Amniotic epithelial cell (primary cell): ENCODE data around the gene RBM38.
"Not testable (repeated sequence)": the region's sequence is repeated elsewhere in the genome, so short reads cannot be mapped to it uniquely, and the experiment has no call there.

Source experiments
- DNase-seq: peaks from one replicate; pipeline ENCODE4 v3.0.0-alpha.2; 2010; ENCODE audit warnings: low read depth

RBM38 gene

GRCh38 chr20:57419479-57419878, 28.3 kb downstream of the RBM38 start:
- not testable (repeated sequence) for DNase-seq

- no peak for DNase-seq
Measured at GRCh38 chr20:57420571-57421252, 29.5 kb downstream of the RBM38 start.

DNA sequence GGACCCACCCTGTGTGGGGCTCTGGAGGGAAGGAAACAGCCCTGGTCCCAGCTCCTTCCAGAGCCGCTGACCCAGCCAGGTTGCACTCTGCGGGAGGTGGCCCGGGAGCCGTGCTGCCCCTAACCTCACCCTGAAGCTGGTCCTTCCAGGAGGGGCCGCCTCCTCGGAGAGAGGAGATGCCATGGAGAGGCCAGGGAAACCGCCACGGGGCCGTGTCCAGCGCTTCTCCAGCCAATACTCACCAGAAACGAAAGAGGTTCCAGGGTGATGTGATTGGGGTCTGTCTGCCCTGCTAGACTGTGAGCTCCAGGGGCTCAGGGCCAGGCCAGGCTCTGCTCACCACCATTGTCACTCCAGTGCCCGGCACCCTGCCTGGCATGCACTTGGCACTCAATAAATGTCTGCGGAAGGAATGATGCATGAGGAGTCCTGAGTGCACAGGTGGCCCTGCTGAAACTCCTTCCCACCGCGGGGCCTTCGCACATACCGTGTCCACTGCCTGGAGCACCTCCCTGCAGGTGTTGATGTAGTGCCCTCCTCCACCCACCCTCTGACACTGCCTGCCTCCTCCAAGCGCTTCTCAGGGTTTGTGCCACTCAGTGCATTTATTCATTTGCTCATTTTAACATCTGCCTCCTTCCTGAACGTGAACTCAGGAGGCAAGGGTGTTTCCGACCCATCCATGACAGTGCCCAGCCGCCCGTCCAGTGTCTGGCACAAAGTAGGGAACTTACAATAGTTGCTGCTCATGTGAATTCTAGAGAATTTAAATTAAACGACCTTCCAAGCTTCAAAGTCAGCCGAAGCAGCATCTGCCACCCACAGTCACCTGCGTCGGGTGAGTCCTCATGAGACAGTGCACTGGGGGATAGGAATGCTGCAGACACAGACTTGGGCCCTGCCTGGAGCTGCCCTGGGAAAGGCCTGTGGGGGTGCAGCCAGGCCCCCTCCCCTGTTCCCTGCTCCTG, 30.3 kb downstream of the RBM38 start:
- no peak for DNase-seq

GRCh38 chr20:57422254-57422653, 31.1 kb downstream of the RBM38 start:
- no peak for DNase-seq

- no peak for DNase-seq
Measured at GRCh38 chr20:57425150-57426013, 34.2 kb downstream of the RBM38 start.

DNA sequence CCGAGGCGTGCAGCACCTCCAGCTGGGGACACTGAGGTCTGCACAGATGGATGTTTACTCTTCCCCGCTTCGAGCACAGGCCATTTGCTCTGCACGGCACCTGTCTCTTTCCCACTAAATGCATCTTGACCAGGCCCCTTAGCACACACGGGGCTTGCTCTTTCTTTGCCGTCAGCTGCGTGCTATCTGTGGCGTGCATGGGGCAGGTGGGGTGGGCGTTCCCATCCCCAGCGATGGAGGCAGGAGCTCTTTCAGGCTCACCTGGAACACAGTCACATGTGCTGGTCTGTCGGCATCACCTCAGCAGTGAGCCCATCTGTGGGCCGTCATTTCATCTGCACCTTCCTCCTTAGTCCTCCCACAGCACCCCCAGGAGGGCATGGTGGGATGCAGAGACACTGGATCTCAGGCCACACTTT, 35.1 kb downstream of the RBM38 start:
- DNase-seq: no peak

DNA sequence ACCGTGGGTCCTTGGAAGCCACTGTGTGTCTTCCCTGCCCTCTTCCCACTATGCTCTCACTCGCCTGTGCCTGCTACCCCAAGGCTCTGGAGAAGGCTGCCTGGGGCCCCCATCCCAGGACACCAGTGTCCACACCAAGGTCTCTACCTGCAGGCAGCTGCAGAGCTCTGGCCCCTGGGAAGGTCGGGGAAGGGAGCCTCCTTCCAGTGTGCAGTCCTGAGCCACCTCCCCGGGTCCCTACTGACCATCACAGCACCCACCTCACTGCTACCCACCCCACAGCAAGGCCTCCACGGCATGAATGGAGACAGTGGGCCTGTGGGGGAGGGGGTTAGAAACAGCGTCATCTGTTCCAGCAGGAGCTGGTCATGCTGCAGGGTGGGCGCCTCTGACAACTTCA, 35.6 kb downstream of the RBM38 start:
- DNase-seq: no peak

DNA sequence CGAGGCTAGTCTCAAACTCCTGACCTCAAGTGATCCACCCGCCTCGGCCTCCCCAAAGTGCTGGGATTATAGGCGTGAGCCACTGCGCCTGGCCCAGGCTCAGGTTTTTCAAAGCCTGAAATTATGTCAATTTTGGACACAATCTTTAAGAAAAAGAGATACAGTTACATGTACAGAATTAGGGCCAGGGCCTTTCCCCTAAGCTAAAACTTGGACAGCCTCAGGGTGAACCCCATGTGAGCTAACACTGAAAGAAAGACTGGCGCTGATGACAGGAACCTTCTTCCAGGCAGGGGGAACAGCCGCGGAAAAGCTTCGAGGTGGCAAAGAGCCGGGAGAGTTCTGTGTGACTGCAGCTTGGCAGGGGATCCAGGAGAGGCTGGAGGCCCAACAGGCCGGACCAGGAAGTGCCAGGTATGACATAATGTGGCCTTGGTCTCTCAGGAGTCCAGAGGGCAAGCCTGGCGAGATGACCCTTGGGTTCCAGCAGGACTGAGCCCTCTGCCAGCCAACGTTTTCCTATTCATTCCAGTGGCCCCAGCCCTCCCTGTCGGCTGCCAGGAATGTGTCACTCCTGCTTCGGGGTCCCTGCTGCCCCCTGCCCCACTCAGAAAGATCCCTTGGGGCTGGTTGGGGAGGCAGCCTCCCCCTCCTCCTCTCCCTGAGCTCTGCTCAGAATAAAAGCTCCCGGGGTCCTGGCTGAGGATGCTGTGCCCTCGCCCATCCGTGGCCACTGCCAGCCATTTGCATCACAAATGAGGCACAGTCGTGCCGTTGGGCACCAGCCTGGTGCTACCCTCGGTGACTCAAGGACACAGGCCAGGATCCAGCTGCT, 37.3 kb downstream of the RBM38 start:
- DNase-seq: no peak

DNA sequence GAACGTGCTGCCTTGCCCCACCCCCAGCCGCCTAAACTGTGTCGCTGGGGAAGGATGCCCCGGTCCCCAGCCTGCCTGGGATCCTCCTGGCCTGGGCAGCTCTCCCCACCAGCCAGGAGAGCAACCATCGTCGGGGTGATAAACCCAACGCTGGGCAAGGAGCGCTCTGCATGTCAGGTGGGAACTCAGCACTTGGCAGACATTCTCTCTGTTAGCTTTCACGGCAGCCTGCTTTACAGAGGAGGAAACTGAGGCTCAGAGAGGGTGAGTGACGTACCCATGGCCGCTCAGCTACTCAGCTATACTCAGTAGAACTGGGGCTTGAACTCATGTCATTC, 37.9 kb downstream of the RBM38 start:
- no peak for DNase-seq

DNA sequence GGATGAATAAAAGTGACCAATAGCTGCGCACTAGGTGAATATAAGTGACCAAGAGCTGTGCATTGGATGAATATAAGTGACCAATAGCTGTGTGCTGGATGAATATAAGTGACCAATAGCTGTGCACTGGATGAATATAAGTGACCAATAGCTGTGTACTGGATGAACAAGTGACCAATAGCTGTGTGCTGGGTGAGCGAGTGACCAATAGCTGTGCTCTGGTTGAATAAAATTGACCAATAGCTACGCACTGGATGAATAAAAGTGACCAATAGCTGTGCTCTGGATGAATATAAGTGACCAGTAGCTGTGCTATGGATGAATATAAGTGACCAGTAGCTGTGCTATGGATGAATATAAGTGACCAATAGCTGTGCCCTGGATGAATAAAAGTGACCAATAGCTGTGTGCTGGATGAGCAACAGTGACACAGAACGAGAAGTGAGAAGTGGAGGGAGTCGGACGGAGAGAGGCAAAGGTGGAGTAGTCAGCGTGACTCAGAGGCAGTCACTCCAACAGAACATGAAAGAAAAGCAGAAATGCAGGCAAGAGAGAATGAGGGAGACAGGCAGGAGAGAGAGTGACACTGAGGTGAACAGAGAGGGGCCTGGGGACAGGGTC, 38.5 kb downstream of the RBM38 start:
- peak; percentile 19 for DNase-seq

GRCh38 chr20:57430201-57430596, 39.0 kb downstream of the RBM38 start:
- peak; percentile 22 for DNase-seq

- no peak for DNase-seq
Measured at GRCh38 chr20:57431539-57431835, 40.3 kb downstream of the RBM38 start.

GRCh38 chr20:57432480-57432861, 41.3 kb downstream of the RBM38 start:
- DNase-seq: no peak

DNA sequence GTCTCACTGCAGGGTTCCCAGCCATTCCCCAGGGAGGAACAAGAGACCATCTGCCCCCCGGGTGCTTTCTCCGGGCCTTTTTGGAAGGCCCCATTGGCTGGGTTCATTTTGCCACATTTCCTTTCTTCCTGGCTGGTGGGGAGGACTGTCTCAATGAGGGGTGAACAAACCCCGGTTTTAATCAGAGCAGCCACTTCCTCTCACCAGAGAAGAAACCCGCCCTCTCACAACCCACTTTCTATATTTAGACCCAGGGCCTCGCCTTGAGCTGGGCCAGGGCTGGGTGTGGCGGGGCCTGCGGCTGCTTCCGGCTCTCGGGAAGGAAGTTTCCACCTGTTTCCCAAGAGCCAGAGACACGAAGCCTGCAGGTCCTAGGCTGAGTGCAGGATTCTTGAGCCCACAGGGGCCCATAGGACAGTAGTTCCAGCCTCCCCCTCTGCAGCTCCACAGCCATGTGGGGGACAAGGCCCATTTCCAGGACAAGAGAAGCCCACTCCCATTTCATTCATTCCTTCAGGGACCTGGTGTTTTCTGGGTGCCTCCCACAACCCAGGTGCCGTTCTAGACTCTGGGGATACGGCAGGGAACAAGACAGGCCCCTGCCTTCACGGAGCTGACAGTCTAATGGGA, 41.8 kb downstream of the RBM38 start:
- no peak for DNase-seq

GRCh38 chr20:57433657-57434389, 42.6 kb downstream of the RBM38 start:
- DNase-seq: no peak

DNA sequence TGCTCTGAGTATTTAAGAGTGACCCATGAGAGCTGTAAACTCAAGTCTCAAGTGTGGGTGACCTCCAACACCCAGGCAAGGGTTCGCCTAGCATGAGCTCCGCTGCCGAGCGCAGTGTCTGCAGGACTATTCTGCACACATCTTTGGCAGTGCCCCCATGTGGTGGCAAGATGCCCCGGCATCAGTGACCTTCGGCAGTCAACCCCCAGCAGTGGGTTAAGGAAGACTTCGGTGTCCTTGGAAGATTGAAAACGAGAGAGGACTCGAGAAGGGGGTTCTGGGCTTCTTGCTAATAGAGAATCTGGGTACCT, 43.1 kb downstream of the RBM38 start:
- no peak for DNase-seq

DNA sequence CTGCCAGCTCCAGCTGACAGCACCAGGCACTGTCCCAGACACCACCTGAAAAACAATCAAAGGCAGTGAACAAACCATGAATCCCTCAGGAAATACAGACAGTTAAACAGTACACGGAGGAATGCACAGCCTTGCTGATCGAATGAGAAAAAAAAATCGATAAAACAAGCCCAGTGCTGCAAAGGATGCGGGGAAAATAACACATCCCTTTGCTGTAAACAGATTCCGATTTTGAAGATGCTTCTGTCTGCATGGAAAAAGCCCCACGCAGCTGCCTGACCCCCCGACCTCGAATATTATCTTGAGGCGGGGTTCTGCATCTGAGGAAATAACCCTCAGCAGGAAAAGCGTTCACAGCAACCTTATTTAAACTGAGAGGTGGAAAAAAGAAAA, 43.9 kb downstream of the RBM38 start:
- DNase-seq: no peak

DNA sequence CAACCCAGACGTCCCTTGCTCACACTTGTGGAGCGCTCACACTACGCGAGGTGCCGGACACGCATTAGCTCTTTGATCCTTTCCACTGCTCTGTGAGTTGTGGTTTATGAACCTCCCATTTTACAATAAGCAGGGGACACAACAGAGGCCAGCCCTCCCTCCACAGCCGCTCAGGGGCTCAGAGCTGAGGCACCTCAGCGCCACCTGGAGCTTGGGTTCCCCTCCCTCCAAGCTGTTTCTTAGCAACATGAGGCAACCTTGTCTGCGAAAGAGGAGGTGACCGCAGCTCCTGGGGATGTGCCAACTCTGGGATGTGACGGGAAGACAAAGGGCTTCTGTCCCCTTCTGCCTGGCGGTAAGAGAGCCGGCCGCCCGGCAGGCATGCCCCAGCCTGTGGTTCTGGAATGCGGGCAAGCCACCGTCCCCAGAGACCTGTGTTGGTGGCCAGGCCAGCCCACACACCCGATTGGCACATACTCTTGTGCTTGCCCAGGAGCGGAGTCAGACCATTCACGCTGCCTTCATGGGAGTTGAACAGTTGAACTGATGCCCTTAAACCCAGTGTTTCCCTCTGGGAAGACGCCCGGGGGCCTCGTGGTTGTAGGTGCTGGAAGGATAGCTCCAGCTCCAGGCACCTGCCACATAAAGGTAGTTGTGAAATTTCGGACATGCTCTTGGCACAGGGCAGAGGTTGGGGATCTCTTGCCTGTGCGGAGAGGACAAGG, 44.5 kb downstream of the RBM38 start:
- no peak for DNase-seq

DNA sequence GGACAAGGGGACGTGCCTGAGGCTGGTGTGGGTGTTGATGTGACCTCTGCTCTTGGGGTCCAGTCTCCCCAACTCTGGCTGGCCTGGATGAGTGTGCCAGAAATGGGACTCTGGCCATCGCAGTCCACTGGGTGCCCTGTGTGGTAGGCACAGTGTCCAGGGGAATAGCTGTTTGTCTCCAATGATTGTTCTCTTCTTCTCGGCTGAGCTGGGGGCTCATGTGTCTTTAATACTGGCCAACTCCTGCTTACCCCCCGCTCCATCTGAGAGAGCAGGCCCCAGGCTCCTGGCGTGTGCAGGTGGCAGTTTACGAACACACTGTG, 45.0 kb downstream of the RBM38 start:
- no peak for DNase-seq

- no peak for DNase-seq
Measured at GRCh38 chr20:57437267-57437666, 46.1 kb downstream of the RBM38 start.
